H54 (cell line): ENCODE results near the gene CHADL.

ENCODE experiments used
- DNase-seq: peaks from one replicate; pipeline ENCODE4 v3.0.0; 2011; ENCODE audit warnings: low spot score, mixed read lengths; ENCODE audit not compliant: insufficient read length
- FAIRE-seq: peaks from 3 replicates; lab custom pipeline; 2011; peaks lifted over from hg19 to GRCh38; lab: Jason Lieb, UNC
- POLR2A ChIP-seq: IDR thresholded peaks from 2 replicates; pipeline ENCODE4 v1.6.1; 2011; ENCODE audit warnings: low read depth, mild to moderate bottlenecking, low read length

Gene CHADL

GRCh38 chr22:41247703-41248102, 7.0 kb upstream of the CHADL start:
- TF ChIP-seq POLR2A: no peak
- FAIRE-seq (no peak), DNase-seq (no peak)

GRCh38 chr22:41245917-41246499, 5.3 kb upstream of the CHADL start:
- DNase-seq (no peak), FAIRE-seq (no peak)
- TF ChIP-seq POLR2A: no peak

- DNase-seq: no peak
- FAIRE-seq: no peak
- TF ChIP-seq POLR2A: no peak
Observed at GRCh38 chr22:41243361-41243760, 2.6 kb upstream of the CHADL start.

- no peak for DNase-seq
- no peak for FAIRE-seq
- no peak for TF ChIP-seq POLR2A
Observed at GRCh38 chr22:41242396-41243117, 1.8 kb upstream of the CHADL start.

GRCh38 chr22:41241133-41241676, 474 bp upstream of the CHADL start:
- FAIRE-seq (no peak), DNase-seq (no peak)
- TF ChIP-seq POLR2A: no peak

GRCh38 chr22:41239443-41240128, 1.1 kb downstream of the CHADL start:
- FAIRE-seq: no peak
- TF ChIP-seq POLR2A: no peak
- DNase-seq: no peak

- TF ChIP-seq POLR2A: no peak
- no peak for DNase-seq
- FAIRE-seq: no peak
Observed at GRCh38 chr22:41238570-41239442, 1.9 kb downstream of the CHADL start.

GRCh38 chr22:41237707-41238569, 2.8 kb downstream of the CHADL start:
- no peak for DNase-seq
- no peak for TF ChIP-seq POLR2A
- FAIRE-seq: no peak

GRCh38 chr22:41237036-41237706, 3.6 kb downstream of the CHADL start:
- TF ChIP-seq POLR2A: no peak
- no peak for FAIRE-seq
- no peak for DNase-seq

GRCh38 chr22:41234815-41235695, 5.7 kb downstream of the CHADL start:
- FAIRE-seq (no peak), DNase-seq (no peak)
- no peak for TF ChIP-seq POLR2A

- DNase-seq (no peak), FAIRE-seq (no peak)
- TF ChIP-seq POLR2A: no peak
Observed at GRCh38 chr22:41231369-41231768, 9.4 kb downstream of the CHADL start.
